Cardiac fibroblast (primary cell): Measurements from ENCODE around the gene MACROH2A1.
A peak's percentile ranks its signal among the peaks of the same experiment; 100 is the strongest.

Experiments used
- DNase-seq, 2 donors: peaks; one replicate each; pipeline versions ENCODE4 v3.0.0 to v3.0.0-alpha.2; 2010; ENCODE audit warnings: low read depth in 2 of 2
- H3K4me3 ChIP-seq, 2 donors: replicated peaks in 1 of 2; 1 replicate in 1 of 2; 2 replicates in 1 of 2; pipeline ENCODE4 v1.5.1; 2011; ENCODE audit warnings: low read depth in 2 of 2, low read length in 2 of 2, mild to moderate bottlenecking in 2 of 2, moderate library complexity in 1 of 2
- CTCF ChIP-seq: IDR thresholded peaks from one replicate; pipeline ENCODE4 v1.5.1; 2011; ENCODE audit warnings: low read depth, mild to moderate bottlenecking, low read length, inconsistent platforms

Gene MACROH2A1

GRCh38 chr5:135435467-135436330 is 36.7 kb upstream of the MACROH2A1 start:
- DNase-seq = no peak
- TF ChIP-seq CTCF = no peak
- no peak overlapping the region for H3K4me3 ChIP-seq

GRCh38 chr5:135434591-135435466 is 35.8 kb upstream of the MACROH2A1 start:
- DNase-seq = no peak
- TF ChIP-seq CTCF = no peak
- H3K4me3 ChIP-seq = no peak overlapping the region

GRCh38 chr5:135433681-135434426 is 34.8 kb upstream of the MACROH2A1 start:
- no peak overlapping the region for H3K4me3 ChIP-seq
- DNase-seq = peak; percentile 55 to 56
- no peak for TF ChIP-seq CTCF

- TF ChIP-seq CTCF = no peak
- H3K4me3 ChIP-seq = no peak overlapping the region
- DNase-seq = no peak
These were observed 33.1 kb upstream of the MACROH2A1 start for GRCh38 chr5:135432113-135432512.

- no peak for DNase-seq
- no peak overlapping the region for H3K4me3 ChIP-seq
- no peak for TF ChIP-seq CTCF
These were observed 31.1 kb upstream of the MACROH2A1 start for GRCh38 chr5:135430135-135430437.

- no peak for TF ChIP-seq CTCF
- DNase-seq = peak in 1 of 2 donors; percentile 94
- H3K4me3 ChIP-seq = no peak overlapping the region
These were observed 30.5 kb upstream of the MACROH2A1 start for GRCh38 chr5:135429301-135430134.
